GM20431 (cell line): ENCODE measurements around the gene PIAS1.
"Not testable (repeated sequence)": the region's sequence is repeated elsewhere in the genome, so short reads cannot be mapped to it uniquely, and the experiment has no call there.

Source experiments
- in situ Hi-C: fragments of 300-500 bp; cut with MseI, MboI; formaldehyde crosslinking; loops from one replicate; pipeline ENCODE4 v1.15.0; 2020; ENCODE audit warnings: low sequenced_read_pairs; ENCODE audit not compliant: unreplicated experiment

PIAS1 gene

DNA sequence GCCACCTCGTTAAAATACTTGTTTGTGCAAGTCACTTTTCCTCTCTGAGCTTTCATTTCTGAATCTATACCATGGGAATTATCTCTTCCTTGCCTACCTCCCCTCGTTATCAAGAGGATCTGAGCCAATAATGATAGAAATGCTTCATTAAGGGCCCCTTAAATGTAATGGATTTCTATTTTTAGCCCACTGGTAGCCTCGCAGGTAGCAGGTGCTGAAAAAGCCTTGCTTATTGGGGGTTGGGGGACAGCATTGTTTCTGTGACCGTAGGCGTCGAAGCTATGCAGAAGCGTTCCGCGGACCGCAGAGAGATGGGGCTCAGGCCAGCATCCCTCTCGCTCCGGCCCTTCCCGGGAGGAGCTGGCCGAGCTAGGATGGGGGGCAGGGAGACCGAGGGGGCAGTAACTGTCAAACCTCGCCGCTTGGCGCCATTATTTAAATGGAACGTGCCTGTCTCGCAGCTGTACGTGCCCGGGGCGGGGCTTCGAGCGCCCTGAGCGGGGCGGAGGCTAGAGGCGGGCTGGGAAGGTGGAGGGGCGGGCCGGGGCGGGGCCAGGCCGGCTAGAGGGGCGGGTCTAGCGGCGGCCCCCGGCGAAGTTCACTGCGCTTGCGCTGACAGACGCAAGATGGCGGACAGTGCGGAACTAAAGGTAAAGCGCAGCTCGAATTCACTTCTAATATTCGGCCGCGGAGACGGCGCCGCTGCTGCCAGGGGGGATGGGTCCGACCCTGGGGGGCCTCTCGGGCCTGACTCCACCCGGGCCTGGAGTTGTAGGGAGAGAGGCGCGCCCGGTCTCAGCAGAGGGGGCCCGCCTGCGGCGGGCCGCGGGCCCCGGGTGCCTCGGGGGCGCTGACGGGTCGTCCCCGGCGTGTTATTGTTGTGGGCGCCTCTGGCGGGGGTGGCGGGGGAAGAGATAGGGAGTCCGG lies at the start of gene PIAS1:
Gene PIAS1 (plus strand): TSS at position 615 of the 927 bp plus-strand sequence. CDS start 12 bp downstream, at position 627.
- in situ Hi-C loops = no loop called here

DNA sequence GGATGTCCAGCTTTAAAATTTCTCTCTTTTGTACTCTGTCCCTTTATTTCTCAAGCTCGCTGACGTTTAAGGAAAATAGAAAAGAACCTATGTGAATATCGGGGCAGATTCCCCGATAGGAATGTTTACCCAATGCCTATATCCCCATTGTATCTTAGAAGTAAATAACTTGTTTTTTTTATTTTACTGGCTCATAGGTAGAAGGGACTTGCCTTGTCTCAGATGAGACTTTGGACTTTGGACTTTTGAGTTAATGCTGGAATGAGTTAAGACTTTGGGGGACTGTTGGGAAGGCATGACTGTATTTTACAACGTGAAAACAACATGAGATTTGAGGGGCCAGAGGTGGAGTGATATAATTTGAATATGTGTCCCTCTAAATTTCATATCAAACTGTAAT lies 46.5 kb upstream of the PIAS1 start:
- in situ Hi-C loops = not testable (repeated sequence)

DNA sequence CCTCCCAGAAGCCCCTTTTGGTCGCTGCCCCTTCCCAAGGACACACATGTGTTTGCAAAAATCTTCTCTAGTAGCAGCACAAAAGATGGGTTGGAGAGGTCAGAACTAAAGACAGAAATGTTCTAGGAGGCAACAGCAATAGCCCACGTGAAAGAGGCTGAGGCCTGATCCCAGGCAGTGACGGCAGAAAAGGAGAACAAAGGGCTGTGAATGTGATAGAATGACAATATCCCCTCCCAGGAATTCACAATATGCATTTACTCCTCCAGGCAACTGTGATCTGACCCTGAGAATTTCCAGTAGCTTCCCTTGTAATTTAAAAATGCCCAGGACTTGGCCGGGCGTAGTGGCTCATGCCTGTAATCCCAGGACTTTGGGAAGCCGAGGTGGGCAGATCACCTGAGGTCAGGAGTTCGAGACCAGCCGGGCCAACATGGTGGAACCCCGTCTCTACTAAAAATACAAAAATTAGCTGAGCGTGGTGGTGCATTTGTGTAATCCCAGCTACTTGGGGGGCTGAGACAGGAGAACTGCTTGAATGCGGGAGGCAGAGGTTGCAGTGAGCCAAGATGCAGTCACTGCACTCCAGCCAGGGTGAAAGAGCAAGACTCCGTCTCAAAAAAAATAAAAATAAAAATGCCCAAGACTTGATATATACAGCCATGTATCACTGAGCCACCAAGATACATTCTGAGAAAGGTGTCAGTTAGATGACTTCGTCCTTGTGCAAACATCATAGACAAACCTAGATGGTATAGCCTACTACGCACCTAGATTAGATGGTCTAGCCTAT lies 43.6 kb upstream of the PIAS1 start:
- in situ Hi-C loops = no loop called here

DNA sequence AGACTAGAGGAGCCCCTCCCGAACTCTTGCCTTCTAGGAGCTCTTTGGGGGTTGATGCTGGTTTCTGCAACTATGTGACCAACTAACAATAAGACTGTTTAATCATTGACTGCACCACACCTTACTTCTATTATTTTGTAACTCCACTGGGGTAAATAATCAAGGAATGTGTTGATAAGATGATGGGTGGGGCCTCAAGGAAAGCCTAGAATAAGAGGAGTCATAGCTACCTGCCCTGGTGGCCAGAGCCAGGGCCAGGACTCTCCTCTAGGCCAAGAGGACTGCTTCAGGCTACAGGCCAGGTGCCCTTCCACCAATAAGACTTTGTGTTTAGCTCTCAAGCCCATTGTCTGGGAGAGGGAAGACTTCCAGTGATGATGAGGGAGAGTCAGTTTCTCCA lies 41.2 kb upstream of the PIAS1 start:
- in situ Hi-C loops = no loop called here

DNA sequence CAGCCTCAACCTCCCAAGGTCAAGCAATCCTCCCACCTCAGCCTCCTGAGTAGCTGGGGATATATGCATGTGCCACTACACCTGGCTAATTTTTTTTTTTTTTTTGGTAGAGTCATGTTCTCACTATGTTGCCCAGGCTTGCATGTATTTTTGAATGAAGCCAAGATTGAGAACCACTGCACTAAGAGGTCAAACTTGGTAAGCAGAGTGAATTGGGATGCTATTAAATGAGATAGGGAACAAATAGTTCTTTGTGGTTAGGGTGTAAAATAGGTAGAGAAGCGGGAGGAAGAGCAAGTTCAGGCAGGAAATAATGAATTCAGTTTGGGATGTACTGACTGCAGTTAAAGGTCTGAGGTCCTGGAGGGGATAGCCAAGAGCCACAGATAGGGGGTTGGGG lies 39.9 kb upstream of the PIAS1 start:
- in situ Hi-C loops = no loop called here

DNA sequence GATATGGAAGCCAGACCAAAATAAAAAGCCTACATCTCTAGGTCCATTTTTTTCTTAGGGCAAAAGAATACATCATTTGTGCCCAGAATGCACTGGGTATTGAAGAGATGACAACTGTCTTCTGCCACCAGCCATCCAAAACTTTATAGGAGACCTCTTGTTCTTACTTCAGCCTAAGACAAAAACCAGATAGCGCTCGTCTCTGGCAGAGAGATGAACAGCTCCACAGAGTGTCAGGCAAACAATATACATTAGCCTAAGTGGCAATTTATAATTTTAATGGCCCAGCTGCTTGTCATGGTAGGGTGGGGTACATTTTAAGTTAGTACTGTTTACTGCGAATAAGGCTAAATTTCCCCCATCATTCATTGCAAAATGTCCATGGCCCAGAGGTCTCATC lies 38.9 kb upstream of the PIAS1 start:
- in situ Hi-C loops = no loop called here

DNA sequence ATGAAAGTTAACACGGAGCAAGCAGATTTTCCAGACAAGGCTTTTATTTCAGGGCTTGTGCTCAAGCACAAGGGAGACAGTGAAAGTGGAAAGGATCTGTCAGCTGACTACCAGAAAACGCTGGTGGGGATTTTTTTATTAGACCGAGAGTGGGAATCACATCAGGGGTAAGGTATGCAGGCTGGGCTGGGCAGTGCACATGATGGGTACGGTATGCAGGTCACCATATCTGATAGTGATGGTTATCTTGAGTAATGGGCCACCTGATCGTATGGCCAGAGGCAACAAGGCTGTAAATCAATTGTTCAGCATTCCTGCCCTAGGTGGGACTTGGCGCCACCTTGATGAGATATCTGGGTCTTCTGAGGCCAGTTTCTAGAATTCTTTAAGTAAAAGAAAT lies 36.9 kb upstream of the PIAS1 start:
- in situ Hi-C loops = no loop called here

DNA sequence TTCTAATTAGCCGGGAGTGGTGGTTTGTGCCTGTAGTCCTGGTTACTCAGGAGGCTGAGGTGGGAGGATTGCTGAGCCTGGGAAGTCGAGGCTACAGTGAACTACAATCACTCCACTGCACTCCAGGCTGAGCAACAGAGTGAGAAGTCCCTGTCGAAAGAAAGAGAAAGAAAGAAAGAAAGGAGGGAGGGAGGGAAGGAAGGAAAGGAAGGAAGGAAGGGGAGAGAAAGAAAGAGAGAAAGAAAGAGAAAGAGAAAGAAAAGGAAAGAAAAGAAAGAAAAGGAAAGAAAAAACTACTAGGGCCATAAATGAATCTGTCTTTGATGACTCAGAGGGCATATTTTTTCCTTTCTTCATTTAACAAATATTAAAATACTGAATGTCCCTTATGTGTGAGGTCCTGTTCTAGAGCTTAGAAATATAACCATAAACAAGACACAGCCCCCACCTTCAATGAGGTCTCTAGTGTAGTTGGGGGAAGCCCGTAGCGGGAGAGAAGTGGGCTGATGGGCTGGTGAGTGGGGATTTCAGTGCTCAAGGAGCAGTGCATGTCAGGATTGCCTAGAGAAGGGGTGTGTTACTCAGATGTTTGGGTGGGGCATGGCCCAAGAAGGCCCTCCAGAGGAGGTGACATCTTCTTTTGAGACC lies 35.2 kb upstream of the PIAS1 start:
- in situ Hi-C loops = no loop called here

DNA sequence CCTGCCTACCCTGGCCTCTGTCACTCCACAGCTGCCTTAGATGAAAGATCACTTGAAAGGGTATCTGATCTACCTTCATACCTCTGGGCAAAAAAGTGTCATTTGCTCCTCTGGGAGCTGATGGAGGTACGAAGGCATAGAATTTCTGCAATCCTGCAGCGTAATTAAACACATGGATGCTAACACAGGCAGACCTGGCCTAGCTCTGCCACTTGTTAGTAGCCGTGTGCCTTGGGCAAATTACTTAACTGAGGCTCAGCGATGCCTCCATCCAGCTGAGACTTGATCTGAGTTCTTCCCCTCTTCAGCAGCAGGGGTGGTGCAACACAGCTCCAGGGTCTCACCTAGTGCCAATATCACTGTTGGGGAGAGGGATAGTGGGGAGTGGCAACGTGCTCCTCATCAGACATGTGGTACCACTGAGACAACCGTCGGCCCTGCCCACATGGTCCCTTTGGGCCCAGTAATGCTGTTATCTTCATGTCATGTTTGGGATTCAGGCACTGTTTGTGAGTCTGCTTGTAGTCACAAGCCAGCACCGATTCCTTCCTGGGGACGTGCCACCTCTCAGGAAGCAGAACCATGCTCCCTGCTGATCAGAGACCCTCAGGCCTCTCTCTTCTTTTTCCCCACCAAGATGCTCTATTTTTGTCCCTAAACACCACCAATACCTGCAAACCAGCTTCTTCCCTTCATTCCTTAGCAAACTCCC lies 34.1 kb upstream of the PIAS1 start:
- in situ Hi-C loops = no loop called here

DNA sequence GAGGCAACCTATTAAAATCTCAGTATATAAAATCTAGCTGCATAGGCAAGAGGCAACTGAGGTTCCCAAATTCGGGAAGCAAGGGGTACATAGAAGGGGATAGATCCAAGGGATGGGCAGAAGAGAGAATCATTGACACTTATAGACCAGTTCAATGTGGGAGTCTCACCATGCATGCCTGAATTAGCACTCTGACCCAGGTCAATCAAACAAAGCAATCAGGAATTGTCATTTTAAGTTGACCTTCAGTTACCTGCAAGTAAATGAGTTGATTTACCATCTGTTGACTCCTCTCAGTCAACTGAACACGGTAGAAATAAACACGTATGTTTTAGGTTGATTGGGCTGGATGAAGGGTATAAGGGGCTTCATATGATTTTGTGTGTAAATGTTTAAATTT lies 33.4 kb upstream of the PIAS1 start:
- in situ Hi-C loops = no loop called here

DNA sequence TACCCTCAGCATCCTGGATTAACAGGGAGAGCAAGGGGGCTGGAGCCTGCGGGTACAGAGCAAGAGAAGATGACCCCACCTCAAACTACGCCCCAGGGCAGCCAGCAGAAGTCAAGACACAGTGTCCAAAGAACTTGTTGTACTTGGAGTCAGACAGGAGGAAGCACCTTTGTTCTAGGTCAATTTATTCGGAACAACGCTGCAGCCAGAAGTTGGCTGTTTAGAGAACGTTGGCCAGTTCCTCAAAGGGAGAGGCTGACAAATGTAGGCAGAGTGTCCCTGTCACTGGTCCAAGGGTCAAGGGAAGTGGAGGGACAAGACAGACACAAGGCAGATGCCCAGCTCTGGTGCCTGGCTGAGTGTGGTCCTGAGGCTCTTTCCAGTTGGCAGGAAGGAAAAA lies 32.1 kb upstream of the PIAS1 start:
- in situ Hi-C loops = no loop called here

DNA sequence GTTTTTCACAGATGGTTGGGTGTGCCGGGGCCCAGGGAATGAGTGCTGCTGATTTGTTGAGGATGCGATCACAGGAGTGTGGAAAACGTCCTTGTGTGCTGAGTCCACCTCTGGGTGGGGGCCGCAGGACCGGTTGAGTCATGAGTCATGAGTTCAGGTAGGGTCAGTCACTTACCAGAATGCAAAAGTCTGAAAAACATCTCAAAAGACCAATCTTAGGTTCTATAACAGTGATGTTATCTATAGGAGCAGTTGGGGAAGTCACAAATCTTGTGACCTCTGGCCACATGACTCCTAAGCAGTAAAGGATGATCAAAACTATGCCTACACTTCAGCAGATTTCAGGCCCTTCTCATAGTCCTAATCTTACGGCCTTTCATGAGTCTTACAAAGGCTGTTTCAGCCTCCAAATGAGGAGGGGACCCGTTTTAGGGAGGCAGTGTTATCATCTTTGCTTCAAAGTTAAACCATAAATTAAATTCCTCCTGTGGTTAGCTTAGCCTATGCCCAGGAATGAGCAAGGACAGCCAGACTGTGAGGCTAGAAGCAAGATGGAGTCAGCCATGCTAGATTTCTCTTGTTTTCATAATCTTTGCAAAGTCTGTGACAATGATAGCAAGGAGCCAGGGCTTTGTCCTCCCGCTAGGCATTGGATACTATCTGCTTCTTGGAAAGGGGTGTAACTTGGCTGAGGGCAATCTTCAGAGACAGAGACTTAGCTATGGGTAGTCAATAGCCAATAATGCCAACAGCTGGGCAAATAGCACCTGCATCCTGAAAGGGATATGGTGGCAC lies 30.6 kb upstream of the PIAS1 start:
- in situ Hi-C loops = no loop called here

DNA sequence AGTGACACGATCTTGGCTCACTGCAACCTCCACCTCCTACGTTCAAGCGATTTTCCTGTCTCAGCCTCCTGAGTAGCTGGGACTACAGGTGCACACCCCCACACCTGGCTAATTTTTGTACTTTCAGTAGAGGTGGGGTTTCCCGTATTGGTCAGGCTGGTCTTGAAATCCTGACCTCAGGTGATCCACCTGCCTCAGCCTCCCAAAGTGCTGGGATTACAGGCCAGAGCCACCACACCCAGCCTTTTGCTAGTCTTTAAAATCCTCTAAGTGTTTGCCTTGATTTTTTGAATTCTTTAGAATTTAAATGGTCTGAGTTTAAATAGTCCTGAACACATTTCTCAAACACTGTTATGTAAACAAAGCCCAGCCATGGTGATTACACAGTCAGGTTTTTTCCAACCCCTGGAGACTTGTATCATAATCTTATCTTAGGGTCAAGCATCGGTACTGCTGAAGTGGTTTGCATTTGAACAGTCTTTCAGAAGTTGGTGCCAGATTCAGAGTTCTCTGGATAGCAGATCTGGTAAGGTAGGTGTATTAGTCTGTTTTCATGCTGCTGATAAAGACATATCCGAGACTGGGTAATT lies 28.2 kb upstream of the PIAS1 start:
- in situ Hi-C loops = loop anchor here (25.0 kb wide), 1 partner anchor 164 kb away; no protein-coding TSS in a partner anchor

DNA sequence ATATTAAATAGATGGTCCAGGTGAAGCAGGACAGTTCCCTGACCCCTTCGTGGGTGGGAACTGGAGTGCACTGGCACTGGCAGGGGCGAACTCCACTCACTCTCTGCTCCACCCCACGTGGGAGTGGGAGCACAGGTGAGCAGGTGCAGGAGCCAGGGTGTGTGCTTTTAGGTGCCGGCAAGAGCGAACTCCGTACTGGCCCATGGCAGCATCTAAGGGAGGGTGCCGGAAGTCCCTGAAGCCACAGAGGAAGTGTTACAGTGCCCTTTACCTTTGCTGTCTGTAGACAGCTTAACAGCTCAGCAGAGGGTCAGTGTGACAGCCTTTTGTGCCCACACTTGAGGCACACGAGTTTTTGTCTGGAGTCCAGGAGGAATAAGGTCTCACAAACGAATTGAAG lies 26.7 kb upstream of the PIAS1 start:
- in situ Hi-C loops = loop anchor here (25.0 kb wide), 1 partner anchor 165 kb away; no protein-coding TSS in a partner anchor

DNA sequence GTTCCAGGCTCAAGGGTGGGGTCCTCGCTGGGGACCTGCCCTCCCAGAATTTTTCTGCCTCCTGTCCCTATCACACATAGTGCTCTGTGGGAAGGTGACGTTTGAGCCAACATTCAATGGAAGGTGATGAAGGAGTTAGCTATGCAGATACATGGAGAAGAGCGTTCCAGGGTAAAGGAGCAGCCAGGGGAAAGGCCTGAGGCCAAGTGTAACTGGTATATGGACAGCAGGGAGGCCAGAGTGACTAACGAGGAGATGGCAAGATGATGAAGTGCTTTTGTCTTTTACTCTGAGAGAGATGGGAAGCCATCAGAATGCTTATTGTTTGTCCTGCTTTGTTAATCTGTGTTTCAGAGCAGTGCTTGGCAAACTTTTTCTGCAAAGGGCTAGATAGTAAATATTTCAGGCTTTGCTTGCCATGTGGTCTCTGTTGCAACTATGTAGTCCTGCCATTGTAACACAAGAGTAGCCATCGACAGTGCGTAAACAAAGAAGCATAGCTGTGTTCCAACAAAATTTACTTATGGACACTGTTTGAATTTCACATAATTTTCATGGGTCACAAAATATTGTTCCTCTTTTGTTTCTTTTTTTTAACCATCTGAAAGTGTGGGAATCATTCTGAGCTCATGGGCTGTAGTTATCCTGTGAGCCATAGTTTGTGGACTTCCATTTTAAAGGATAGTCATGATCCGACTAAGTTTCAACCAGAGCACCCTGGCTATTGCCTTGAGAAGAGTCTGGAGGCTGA lies 25.8 kb upstream of the PIAS1 start:
- in situ Hi-C loops = loop anchor here (25.0 kb wide), 1 partner anchor 166 kb away; no protein-coding TSS in a partner anchor

DNA sequence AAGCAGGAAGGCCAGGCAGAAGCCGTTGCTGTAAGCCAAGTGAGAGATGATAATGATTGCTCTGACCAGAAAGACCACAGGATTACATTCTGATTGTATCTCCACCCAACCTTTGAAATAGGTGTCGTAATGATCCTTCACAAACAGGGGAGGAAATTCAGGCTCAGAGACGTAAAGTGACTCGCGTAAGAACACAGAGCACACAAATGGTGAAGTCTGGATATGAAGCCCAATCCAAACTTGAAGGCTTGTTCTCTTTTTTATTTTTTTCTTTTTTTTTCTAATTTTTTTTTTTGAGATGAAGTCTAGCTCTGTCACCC lies 25.3 kb upstream of the PIAS1 start:
- in situ Hi-C loops = loop anchor here (25.0 kb wide), 1 partner anchor 167 kb away; no protein-coding TSS in a partner anchor

DNA sequence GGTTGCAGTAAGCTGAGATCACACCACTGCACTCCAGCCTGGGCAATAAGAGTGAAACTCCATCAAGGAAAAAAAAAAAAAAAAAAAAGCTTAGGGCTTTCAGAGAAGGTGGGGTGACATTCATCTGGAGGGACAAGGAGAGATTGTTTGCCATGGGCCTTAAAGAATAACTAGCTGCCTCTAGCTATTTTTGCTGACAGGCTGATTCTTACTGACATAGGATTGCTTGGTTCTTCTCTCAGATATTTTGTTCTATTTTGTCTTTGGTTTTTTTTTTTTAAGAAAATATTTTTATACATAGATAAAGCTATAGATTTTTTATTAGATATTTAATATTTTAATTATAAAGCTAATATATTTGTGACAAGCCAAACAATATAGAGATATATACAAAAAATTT lies 24.2 kb upstream of the PIAS1 start:
- in situ Hi-C loops = loop anchor here (25.0 kb wide), 1 partner anchor 168 kb away; no protein-coding TSS in a partner anchor

DNA sequence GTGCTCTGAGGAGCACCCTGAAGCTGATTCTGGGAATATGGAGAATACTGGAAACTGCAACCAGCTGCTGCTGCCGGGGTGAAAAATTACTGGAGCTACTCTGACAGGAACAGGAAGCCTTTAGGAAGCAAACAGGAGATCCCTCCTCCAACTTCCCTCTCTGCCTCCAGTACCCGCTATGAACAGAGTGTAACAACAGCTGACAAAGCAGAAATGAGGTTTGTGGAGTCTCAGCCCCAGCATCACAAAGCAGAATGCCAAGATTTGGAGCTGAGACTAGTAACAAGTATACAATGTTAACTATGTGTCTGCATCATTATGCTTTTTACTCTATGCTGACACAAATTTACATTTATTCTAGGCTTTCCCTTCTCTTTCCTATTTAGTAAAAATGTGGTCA lies 22.7 kb upstream of the PIAS1 start:
- in situ Hi-C loops = loop anchor here (25.0 kb wide), 1 partner anchor 169 kb away; no protein-coding TSS in a partner anchor
